ENCODE measurements around the gene PPP1R12B. TPM values are rescaled to one million over a fixed set of nuclear protein-coding genes. Genes with fewer than 3 reads are reported as not detected.

PPP1R12B gene
- total RNA-seq, 2 experiments from 2014 or later, result 19.1 to 23.5 TPM

- Histone ChIP-seq H3K9me2 (ENCODE audit: insufficient read depth, low read length) (no peaks in the 10 kb centered on the region), H3K4me3 (ENCODE audit: low read depth, low read length, poor library complexity, severe bottlenecking) (no peak overlapping the region), H3K9me3 (ENCODE audit: low read length) (no peaks in the 10 kb centered on the region), H2AFZ (ENCODE audit: low read length) (no peak overlapping the region), H3K4me2 (ENCODE audit: low read length) (no peak overlapping the region), H3K4me1 (ENCODE audit: insufficient read depth, low read length, poor library complexity, severe bottlenecking) (no peaks in the 10 kb centered on the region), H3K36me3 (ENCODE audit: insufficient read depth, low read length) (no peaks in the 10 kb centered on the region), H4K20me1 (ENCODE audit: insufficient read depth, low read length) (no peaks in the 10 kb centered on the region), H3K79me2 (ENCODE audit: insufficient read depth, low read depth, low read length) (no peaks in the 10 kb centered on the region), H3K27ac (ENCODE audit: low read depth, low read length, poor library complexity, severe bottlenecking) (no peak overlapping the region)
- ChIA-PET POLR2A (no interaction called here), CTCF (ENCODE audit: unreplicated experiment) (no interaction called here)
- intact Hi-C loops (cut with micrococcal nuclease; ENCODE audit: unreplicated experiment), result no loop called here
- DNase-seq (ENCODE audit: low spot score), result no peak
- TF ChIP-seq CTCF (conservative IDR thresholded peaks at IDR 0.05; ENCODE audit: low read length) (no peak), EZH2phosphoT487 (IDR thresholded peaks at IDR 0.05; ENCODE audit: borderline replicate concordance, low read depth, low read length) (no peak)
- BruUV-seq (replicated peaks), result no TSS peak
These were observed 293.7 kb downstream of the PPP1R12B start for GRCh38 chr1:202642212-202642611.

Small RNA genes lying within 50 kb of the gene (small RNA-seq; reads per million reads assigned to genes)
- gene AC099336.2, result not detected
- gene RF00156, result not detected
- gene RNU6-89P, result not detected

Other genes with a start within 250 kb of the PPP1R12B start
- 0.03 TPM in 1 of 2 replicates, not detected in the other for gene GPR37L1, start 225.8 kb upstream of the PPP1R12B start, total RNA-seq (2014; rRNA removed; shearing (Covaris generic))
- not detected in 2 replicates for gene GPR37L1, start 225.8 kb upstream of the PPP1R12B start, total RNA-seq (2022)
- gene ARL8A, start 204.0 kb upstream of the PPP1R12B start, total RNA-seq (2014; rRNA removed; shearing (Covaris generic)), result 25.1 and 25.7 TPM in 2 replicates
- 44.6 and 46.1 TPM in 2 replicates for gene ARL8A, start 204.0 kb upstream of the PPP1R12B start, total RNA-seq (2022)
- gene PTPN7, start 188.1 kb upstream of the PPP1R12B start, total RNA-seq (2014; rRNA removed; shearing (Covaris generic)), result 54.2 and 67.5 TPM in 2 replicates
- 79.1 and 83.1 TPM in 2 replicates for gene PTPN7, start 188.1 kb upstream of the PPP1R12B start, total RNA-seq (2022)
- gene LGR6, start 154.9 kb upstream of the PPP1R12B start, total RNA-seq (2014; rRNA removed; shearing (Covaris generic)), result not detected in 2 replicates
- gene LGR6, start 154.9 kb upstream of the PPP1R12B start, total RNA-seq (2022), result not detected in 2 replicates
- 143 and 157 TPM in 2 replicates for gene UBE2T, start 6.8 kb upstream of the PPP1R12B start, total RNA-seq (2014; rRNA removed; shearing (Covaris generic))
- gene UBE2T, start 6.8 kb upstream of the PPP1R12B start, total RNA-seq (2022), result 105 and 106 TPM in 2 replicates

Measured in OCI-LY7 (cell line).